ENCODE measurements around the gene ZNF446.
"Not testable (repeated sequence)": the region's sequence is repeated elsewhere in the genome, so short reads cannot be mapped to it uniquely, and the experiment has no call there.

The ZNF446 gene

GRCh38 chr19:58470837-58471543 is 5.2 kb upstream of the ZNF446 start:
- DNase-seq: not testable (repeated sequence)

GRCh38 chr19:58471736-58472135 is 4.4 kb upstream of the ZNF446 start:
- no peak for DNase-seq

DNA sequence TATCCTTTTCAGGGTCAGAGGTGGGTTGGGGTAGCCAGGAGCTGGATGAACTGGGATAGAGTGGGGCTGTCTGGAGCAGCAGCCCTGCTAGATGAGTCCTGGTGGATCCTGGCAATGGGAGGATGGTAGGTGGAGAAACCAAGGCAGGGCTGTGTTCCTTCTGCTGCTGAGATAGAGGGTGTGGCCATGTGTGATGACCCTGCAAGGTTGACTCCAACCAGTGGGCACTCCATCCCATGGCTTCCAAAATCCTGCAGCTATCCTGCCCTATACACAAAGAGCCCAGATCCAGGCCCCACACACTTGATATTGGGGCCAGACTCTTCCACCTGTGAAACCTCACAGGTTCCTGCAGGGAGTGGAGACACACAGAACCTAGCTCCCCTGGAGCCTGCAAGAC is 2.4 kb upstream of the ZNF446 start:
- no peak for DNase-seq

GRCh38 chr19:58474291-58474996 is 1.7 kb upstream of the ZNF446 start:
- no peak for DNase-seq

- DNase-seq: no peak
Measured at GRCh38 chr19:58474997-58475713, 997 bp upstream of the ZNF446 start.

- DNase-seq: peak; percentile 35
Measured at GRCh38 chr19:58476498-58477015, 405 bp downstream of the ZNF446 start.

DNA sequence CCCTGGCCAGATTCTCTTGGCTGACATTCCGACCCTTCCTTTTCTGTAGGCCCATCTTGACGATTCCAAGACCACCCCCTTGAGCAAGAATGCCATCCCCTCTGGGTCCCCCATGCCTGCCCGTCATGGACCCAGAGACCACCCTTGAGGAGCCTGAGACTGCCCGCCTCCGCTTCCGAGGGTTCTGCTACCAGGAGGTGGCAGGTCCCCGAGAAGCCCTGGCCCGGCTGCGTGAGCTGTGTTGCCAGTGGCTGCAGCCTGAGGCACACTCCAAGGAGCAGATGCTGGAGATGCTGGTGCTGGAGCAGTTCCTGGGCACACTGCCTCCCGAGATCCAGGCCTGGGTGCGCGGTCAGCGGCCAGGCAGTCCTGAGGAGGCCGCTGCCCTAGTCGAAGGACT is 978 bp downstream of the ZNF446 start:
- DNase-seq: no peak

GRCh38 chr19:58477871-58478270 is 1.7 kb downstream of the ZNF446 start:
- DNase-seq: no peak

GRCh38 chr19:58479303-58479702 is 3.2 kb downstream of the ZNF446 start:
- DNase-seq: no peak

DNA sequence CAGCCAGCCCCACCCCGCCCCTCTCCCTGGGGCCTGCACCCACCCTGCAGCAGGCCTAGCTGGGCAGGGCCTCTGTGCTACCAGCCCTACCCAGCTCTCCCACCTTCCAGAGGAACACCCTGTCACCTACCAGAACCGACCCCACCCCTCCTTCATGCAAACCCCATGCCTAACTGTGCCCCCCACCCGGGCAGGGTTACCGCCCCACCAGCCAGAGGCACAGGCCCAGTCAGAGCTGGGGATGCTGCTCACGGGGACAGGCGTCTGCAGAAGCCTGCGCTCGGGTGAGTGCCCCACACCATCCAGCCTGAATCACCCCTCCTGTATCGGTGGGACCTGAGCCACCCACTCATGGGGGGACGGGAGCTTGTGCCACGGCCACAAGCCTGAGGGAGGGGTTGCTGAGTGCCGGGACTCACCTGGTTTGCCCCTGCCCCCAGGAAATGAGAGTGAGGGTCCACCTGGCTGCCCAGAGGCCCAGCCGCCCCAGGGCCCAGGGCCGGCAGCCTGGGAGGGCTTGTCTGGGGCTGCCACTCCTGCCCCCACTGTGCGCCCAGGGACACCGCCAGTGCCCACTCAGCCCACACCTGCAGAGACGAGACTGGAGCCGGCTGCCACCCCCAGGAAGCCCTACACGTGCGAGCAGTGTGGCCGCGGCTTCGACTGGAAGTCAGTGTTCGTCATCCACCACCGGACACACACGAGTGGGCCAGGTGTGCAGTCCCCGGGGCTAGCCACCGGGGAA is 3.8 kb downstream of the ZNF446 start:
- no peak for DNase-seq

DNA sequence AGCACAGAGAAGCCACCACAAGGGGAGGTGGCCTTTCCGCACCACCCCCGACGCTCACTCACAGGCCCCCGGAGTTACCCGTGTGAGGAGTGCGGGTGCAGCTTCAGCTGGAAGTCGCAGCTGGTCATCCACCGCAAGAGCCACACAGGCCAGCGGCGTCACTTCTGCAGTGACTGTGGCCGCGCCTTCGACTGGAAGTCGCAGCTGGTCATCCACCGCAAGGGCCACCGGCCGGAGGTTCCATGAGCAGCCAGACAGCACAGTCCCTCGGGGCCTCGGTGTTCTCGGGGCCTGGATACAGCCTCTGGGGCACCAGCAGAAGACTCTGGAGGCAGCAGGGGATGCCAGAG is 4.3 kb downstream of the ZNF446 start:
- DNase-seq: no peak

- DNase-seq: no peak
Measured at GRCh38 chr19:58480831-58481230, 4.7 kb downstream of the ZNF446 start.

DNA sequence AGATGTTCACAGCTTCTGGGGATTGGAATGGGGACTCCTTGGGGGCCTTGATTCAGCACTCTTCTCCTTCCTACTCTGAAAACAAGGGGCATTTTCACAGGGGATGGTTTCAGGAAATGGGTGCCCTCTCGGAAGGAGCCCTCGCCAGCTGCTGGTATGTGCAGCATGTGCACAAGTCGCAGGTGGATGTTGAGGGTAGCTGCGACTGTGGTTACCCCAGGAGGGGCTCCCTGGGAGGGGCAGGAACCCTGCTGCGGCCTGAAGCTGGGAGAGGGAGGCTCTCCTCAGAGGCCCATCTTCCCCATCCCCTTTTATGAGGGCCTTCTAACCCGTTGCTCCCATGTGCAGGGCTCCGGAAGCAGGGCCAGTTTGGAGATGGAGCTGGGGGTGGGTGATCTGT is 6.2 kb downstream of the ZNF446 start:
- DNase-seq: no peak

- no peak for DNase-seq
Measured at GRCh38 chr19:58483776-58484175, 7.6 kb downstream of the ZNF446 start.

DNA sequence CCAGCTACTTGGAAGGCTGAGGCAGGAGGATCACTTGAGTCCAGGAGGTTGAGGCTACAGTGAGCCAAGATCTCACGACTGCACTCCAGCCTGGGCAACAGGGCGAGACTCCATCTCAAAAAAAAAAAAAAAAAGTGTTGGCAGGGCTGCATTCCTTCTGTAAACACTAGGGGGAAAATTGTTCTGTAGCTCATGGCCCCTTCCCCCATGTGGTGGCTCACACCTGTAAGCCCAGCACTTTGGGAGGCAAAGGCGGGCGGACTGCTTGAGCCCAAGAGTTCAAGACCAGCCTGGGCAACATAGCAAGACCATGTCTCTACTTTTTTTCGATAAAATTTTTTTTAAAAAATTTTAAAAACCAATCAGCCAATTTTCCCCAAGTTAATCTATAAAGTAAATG is 8.2 kb downstream of the ZNF446 start:
- peak; percentile 49 for DNase-seq

DNA sequence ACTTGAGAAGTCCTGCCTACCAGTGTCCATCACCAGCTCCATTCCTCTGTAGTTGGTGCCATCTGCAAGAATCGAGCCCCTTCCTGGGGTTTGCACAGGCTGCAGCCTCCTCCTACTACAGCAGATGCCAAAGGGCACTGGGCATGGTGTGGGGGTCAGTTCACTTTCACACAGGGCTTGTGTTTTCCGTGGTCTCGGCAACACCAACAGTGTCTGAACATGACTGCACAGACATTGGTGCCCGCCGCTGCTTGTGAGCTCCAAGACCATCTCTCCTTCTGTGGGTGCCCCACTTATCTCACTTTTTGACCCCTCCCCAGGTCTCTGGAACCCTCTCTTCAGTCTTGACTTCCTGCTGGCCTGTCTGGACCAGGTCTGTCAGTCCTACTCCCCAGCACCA is 15.2 kb downstream of the ZNF446 start:
- no peak for DNase-seq

DNA sequence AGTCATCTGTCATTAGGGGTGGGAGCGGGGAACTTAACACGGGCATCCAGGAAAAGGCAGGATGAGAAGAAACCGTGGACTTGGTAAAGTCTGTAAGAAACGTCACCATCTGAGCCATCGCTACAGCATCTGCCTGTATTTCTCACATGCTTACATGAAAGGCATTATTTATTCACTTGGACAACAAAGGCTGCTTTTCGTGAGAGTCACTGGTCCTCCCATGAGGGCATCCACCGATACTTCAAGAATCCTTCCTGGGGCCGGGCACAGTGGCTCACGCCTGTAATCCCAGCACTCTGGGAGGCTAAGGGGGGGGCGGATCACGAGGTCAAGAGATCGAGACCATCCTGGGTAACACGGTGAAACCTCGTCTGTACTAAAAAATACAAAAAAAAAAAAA is 16.1 kb downstream of the ZNF446 start:
- no peak for DNase-seq

DNA sequence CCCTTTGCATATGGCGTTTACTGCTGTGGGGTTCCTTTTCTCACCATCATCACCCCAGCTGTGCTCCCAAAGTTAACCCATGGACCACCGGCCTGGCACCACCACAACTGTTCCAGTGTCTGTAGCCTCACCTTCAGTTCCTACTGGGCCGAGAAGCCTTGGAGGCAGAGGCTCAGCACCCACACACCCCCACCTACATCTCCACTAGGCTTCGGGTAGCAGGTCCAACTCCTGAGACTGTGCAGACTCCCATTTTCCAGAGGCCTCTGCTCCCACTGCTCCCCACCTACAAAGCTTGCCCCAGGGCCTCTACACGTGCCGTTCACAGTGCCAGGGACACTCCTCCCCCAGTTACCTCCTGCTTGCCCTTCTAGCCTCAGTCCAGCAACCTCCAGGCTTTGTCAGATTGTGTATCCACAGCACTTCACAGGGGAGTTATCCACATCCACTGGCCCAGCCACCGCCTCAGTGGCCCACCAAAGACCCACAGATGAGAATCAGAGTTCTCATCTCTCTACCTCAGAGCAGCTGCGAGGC is 21.6 kb downstream of the ZNF446 start:
- DNase-seq: no peak

GRCh38 chr19:58498316-58499020 is 22.3 kb downstream of the ZNF446 start:
- DNase-seq: no peak

- peak; percentile 100 for DNase-seq
Measured at GRCh38 chr19:58499021-58499927, 23.1 kb downstream of the ZNF446 start.

DNA sequence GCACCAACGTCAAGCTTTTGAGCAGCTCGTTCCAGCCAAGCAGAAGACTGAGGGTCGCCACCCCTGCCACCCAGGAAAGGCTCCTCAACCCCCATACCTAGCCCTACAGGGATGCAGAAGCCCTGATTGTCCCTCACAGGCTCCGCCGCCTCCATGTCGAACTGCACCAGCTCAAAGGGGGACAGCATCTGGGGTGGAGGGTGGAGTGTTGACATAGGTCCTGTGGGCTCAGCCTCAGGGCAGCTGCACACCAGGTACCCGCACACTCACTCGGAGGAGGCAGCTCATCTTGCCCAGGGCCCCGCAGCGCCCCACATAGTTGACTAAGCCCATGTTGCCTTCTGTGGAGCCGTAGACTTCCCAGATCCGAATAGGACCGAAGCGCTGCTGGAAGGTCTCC is 24.1 kb downstream of the ZNF446 start:
- DNase-seq: no peak

Data from hematopoietic multipotent progenitor cell treated with erythropoietin and hydrocortisone succinate and interleukin-3 and kit ligand, for 4 days (in vitro differentiated cells).